ENCODE results near the gene DOK6.

DOK6 gene

DNA sequence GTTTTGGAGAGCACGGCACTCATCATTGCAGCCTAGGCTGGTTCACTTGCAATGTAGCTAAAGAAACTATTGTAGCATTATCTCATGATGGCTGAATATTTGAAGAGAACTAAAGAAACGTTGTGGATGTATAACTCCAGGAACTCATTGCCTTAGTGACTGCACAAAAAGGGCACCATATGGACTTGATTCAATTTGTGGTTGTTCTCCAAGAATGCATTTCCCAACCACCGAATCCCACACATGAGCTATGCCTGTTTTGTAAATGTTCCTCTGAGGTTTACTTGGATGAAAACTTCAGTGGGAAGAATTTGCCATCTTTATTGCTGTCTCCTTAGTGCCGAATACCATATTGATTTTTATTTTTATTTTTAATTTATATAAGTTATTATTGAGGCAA lies 43.5 kb downstream of the DOK6 start:
- DNase-seq, result no peak

GRCh38 chr18:69447886-69448285 lies 47.2 kb downstream of the DOK6 start:
- no peak for DNase-seq

DNA sequence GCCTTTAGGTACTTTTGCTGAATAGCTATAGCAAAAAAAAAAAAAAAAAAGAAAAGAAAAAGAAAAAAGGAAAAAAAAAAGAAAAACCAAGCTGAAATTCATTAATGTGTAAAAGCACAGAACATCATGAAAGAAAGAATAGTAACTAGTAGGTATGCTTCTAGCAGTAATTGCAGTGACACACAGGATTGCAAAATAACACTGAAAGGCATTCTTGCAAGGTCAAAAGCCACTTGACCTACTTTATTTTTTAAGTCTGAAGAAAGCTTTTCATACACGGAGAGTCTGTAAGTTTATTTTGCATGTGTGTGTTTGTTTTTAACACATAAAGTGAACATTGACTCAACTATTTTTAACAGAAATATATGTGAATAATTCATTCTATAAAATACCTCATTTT lies 54.4 kb downstream of the DOK6 start:
- DNase-seq, result no peak

DNA sequence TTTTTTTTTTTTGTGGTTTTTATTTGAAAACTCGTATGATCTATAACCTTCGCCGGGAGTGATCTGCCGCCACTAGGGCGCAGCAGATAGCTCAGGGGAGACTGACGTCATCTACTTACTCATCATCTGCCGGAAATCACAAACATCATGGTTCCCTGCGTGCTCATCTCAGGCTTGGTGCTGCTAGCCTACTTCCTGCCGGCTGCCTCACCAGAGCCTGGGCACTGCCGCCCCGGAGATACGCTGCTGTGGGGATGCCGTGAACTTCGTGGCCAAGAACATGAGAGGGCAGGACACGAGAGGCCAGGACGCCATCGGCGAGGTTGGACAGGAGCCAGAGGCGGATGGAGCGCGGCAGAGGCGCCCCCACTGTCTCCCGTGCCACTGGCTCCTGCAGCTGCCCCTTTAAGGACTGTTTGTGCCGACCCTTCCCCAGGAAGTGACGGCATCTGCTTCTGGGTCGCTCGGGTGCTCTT lies 68.8 kb downstream of the DOK6 start:
- DNase-seq, result no peak

- DNase-seq, result no peak
Observed at GRCh38 chr18:69480460-69480859, 79.8 kb downstream of the DOK6 start.

DNA sequence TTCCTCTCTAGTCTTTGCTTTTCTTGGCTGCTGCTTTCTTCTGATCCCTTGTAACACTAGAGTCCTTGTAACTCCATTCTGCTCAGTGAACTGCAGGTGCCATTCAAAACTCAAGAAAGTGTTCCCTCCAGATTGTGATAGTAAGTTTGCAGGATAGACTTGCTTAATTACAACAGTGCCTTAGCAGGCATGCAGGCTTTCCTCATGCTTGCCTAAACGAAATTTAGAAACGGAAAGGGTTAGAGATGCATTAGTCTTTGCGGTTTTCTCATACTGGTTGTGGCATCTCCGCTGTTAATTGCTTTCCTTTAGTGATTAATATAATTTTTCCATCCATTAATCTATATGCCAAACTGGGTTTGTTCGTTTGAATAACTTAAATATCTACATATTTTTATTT lies 82.9 kb downstream of the DOK6 start:
- DNase-seq, result no peak

DNA sequence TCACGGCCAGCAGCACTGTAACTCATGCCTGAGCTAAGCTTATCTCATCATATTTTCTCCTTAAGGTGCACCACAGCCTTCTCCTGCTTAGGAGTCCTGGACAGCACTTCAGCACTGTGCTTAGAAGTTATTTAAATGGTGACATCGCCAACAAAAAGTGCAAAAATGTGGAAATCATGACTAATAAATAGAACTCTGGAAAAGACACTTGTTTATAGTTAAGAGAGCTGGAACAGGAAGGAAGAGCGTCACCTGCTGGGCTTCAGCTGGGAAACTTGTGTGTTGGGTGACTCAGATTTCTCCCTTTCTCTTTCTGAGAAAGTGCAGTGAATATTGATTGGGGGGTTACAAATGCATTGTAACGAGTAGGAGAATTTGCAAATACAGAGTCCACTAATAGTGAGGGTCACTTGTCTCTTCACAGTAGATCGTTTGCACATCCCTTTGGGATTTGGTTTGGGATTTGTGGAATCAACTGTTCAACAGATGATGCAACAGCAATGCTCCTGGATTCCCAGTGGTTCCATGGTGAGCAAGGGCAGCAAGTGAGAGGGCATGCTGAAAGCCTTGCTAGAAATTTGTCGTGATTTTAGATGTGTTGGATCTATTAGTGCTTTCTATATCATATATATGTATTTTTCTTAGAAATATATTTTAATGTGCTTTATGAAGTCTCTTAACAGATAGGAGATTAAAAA lies 84.2 kb downstream of the DOK6 start:
- no peak for DNase-seq

DNA sequence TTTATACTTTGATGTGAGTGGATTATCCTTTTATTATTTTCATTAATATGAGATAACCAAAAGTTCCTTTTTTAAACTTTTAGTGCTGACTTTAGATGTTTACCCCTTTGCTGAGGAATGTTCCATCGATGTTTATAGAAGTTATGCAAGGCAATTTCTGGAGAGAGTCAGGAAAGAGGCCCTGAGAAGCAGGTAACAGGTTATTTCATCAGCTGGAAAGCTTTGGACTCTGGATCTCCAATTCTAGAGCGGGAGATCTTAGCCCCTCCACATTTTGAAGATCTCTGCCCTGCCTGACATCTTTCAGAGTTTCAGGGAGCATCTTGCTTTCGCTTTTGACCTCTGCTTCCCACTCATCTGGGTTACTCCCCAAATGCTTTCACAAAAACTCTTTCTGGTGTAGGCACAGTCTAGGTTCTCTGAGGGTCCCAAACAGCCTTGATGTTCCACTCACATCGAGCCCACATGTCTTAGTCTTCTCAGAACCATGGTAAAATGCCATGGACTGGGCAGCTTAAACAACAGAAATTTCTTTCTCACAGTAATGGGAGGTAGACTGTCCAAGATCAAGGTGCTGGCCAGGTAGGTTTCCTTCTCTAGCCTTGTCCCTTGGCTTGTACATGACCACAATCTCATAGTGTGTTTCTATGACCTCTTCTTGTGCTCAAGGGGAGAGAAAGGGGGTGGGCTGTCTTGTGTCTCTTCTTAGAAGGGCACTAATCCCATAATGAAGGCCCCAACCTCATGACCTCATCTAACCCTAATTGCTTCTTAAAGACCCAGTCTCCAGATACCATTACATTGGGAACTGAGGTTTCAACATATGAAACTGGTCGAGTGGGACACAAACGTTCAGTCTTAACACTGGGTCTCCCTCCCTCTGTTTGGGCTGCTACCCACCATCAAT lies 87.1 kb downstream of the DOK6 start:
- DNase-seq, result no peak

DNA sequence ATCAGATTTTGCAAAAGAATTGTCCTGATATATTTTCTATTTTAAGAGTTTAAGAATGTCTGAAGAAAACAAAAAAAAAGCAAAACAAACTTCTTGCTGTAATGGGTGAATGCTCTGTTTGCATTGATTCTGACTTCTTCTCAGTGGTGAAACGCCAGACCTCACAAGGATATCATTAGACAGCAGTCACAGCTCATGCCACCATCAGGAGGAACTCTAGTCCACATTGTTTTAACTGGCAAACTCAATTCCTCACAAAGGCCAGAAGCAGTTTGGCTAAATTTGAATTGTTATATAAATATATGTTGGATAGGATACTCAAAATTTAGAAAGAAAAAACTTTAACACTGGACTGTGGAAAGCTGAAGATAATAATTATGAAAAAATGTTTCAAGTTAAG lies 89.4 kb downstream of the DOK6 start:
- no peak for DNase-seq

- no peak for DNase-seq
Observed at GRCh38 chr18:69490813-69491212, 90.1 kb downstream of the DOK6 start.

DNA sequence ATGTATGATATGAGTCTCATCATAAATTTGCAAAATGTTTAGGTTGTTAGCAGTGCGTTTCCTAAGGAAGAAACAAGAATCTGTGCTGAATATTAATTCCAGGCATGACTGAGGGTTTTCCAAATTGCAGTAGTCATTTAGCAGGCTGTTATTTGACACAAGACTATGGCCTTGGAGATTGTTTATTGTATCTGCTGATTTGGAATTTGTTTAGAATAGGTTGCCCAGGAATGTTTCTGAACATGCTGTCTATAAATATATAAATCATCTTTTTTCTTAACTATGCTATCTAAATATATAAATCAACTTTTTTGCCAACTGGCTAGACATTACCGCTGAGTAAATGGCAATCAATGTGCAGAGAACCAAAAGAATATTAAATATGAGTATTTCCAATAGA lies 90.9 kb downstream of the DOK6 start:
- no peak for DNase-seq

DNA sequence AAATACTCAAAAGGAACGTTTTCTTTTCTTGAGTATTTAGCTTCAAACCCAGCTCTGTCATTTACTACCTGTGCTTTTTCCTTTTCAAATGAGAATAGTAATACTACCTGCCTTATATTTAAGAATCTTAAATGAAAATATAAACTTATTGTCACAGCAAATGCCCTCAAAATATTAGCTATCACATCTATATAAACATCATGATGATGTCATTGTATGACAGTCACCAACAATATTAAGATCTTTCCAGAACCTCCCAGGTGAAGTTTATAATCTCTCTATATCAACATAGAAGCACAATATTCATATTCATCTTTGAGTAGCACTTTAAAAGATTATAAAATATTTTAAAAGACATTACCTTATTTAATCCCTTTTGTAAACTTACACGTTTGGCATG lies 92.2 kb downstream of the DOK6 start:
- DNase-seq, result no peak

DNA sequence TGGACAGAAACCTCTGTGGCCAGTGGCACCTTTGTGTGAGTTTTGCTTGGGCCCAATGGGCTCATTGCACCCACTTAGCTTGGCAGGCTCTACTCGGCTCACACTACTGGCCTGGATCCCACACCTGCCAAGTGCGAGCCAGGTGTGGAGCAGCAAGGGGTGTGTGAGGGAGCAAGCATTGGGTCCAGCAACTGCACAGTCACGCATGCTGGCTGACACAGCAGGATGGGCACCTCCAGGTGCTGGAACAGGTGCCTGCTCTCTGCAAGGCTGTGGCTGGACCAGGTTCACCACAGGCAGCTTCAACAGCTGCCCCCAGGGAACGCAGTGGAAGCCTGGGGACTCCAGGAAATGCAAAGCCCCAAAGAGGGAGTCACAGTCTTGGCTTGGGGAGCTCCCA lies 94.2 kb downstream of the DOK6 start:
- DNase-seq, result no peak

GRCh38 chr18:69495338-69495737 lies 94.7 kb downstream of the DOK6 start:
- DNase-seq, result no peak

DNA sequence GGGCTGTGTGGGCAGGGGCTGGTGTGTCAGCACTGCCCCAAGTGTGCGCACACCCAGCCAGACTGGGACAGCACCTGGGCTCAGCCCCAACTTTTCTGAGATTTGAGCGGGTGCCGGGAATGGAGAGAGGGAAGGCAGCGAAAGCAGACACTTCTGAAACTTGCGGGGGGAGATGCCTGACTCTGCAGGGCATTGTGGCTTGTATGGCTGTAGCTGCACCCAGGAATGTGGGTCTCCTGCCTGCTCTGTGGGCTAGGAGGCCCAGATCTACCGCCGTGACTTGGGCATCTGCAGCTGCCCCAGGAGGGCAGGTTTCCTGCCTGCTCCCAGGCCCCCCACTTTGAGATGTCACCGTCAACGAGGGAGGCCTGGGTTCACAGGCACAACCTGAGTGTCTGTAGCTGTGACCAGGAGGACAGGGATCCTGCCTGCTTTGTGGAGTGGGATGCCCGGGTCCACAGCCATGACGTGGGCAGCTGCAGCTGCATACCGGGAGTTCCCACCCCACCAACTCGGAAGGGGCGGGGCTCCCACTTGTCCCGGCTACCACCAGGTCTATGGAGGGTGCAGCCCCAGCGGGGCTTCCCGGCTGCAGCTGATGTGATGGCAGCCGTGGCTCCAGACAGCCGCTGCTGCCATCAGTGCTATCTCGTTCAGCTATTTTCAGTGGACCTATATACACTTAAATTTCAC lies 95.3 kb downstream of the DOK6 start:
- DNase-seq, result no peak

DNA sequence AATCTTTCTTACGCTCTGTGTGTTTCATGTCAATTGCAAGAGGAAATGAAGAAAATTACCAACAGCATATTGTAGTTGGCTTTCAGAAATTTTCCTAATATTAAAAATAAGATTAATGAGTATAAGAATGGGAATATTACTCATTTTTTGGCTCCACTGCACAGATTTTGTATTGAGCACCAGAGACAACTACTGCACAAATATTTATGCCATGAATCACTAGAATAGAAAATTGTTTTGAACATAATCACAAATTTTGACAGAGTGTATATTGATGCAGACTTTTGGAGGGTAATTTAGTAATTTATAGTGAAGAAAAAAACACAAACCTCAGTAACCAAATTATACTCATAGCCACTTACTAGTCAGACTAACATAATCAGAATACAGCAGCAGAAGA lies 118.3 kb downstream of the DOK6 start:
- no peak for DNase-seq

- DNase-seq, result no peak
Observed at GRCh38 chr18:69523582-69523981, 122.9 kb downstream of the DOK6 start.

DNA sequence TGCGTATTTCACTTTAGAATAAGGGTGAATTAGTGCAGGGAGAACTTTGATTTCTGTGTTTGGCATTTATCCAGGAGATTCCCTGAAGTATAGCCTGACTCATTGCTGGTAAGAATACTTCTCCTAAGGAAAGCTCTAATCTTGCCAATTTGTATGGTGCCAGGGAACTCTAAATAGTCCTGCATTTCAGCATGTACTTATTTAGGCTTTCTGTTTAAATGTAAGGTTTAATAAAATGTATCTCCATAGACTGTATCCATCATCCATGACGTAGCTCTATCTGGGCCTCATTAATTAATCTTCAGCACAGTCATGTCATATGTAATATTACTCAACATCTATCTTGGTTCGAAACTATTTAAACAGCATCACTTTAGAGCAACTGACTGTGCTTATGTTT lies 127.7 kb downstream of the DOK6 start:
- no peak for DNase-seq

DNA sequence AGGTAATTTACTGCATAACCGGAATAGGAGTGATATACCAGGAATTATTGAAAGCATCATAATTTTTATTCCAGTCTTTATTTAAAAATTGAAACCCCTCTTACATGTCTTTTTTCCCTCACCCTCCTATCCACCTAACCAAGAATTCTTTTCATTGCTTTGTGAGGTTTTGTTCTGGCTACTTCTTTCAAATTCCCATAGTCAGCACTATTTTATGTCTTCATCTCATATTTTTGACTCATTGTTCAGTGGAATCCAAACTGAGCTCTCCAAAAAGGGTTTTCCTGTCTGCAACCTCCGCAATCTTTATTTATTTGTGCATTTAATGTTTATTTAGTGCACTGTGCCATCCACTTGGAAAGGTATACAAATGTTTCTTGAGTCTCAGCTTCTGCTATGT lies 128.5 kb downstream of the DOK6 start:
- DNase-seq, result no peak

DNA sequence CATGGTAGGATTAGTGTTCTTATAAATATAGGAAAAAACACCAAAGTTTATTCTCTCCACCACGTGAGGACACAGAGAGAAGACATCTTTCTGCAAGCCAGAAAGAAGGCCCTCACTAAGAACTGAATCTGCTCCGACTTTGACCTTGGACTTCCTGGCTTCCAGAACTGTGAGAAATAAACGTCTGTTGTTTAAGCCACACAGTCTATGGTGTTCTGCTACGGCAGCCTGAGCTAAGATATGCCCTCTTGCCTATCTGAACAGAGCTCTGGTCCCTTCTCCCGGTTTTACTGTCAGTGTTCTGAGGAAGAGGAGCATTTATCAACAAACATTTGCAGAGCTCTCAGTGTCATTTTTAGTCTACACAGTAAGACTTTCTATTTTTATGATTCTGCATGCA lies 131.3 kb downstream of the DOK6 start:
- no peak for DNase-seq

DNA sequence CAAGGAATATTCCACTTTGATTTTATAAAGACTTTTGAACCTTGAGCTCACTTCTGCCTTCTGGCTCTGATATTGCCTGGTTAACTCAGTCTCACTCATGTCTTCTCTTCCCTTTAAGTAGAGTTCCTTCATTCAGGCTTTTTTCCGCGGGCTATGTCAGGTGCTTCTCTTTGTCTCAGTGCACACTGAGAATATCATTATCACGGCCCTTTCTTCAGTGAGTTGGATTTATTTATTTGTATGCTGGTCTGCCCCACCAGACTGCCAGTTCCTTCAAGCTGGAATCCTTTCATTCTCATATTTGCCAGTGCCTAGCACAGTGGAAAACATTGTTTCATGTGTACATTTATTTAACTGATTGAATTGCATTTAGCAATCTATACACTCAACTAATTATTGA lies 136.5 kb downstream of the DOK6 start:
- DNase-seq, result no peak

DNA sequence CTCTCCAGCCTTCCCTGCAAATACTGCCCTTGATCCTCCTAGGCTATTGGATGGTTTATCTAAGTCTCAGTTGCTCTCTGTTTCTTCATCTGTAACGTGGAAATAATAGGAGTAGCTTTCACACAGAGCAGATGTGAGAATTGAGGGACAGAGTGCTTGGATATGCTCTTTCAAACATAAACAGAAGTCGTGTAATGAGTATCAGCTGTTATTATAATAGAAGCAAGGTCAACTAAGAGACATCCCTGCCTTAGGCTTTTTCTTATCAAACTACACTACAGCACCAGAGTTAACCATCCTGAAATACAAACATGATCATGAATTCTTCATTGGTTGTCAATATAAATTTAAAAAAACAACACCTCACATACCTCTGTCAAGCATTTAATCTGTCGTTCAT lies 138.2 kb downstream of the DOK6 start:
- DNase-seq, result no peak

- DNase-seq, result no peak
Observed at GRCh38 chr18:69539404-69539803, 138.7 kb downstream of the DOK6 start.

GRCh38 chr18:69556228-69556627 lies 155.5 kb downstream of the DOK6 start:
- DNase-seq, result no peak
